ENCODE results near the gene SOS1.

The SOS1 gene

GRCh38 chr2:39007875-39008504 is 112.9 kb downstream of the SOS1 start:
- TF ChIP-seq CTCF (conservative IDR thresholded peaks at IDR 0.05; ENCODE audit: low read depth, low read length) = no peak
- H3K4me2 ChIP-seq = no peak overlapping the region
- peaks cover 15% of the 10 kb centered on the region for H3K4me1 ChIP-seq (ENCODE audit: low read depth, poor library complexity, severe bottlenecking)
- H3K79me2 ChIP-seq (ENCODE audit: insufficient read depth, low read depth) = no peaks in the 10 kb centered on the region
- H4K20me1 ChIP-seq (ENCODE audit: insufficient read depth) = no peaks in the 10 kb centered on the region
- no peak overlapping the region for H3K4me3 ChIP-seq (IDR thresholded peaks at IDR 0.05; ENCODE audit: insufficient read depth, low read depth, low read length)
- H3K27me3 ChIP-seq (ENCODE audit: insufficient read depth, low read depth) = no peaks in the 10 kb centered on the region
- peaks cover 4% of the 10 kb centered on the region; the same call in 1 of the 2 replicates for H3K36me3 ChIP-seq (ENCODE audit: insufficient read depth)
- no peak overlapping the region for H3K27ac ChIP-seq
- H3K9ac ChIP-seq = no peak overlapping the region
- no peak overlapping the region for H2AFZ ChIP-seq (ENCODE audit: low read depth)

DNA sequence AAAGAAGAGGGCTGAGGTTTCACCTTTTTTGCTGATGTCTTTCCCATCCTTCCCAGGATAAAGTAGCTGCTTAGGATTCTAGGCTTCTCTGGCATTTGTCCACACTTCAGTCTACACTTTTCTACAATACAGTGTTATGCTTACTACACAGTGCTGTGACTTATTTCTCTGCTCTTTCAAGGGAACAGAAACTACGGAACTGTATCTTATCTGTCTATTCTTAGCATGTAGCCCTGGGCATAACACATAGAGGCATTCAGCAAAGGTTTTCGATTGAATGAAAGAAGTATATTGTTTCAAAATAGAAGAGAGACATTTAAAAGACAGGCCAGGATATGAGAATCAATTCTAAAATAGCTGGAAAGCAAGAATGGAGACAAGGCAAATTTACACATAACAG is 120.3 kb downstream of the SOS1 start:
- Histone ChIP-seq H3K27ac (no peak overlapping the region), H3K79me2 (ENCODE audit: insufficient read depth, low read depth) (no peaks in the 10 kb centered on the region), H3K27me3 (ENCODE audit: insufficient read depth, low read depth) (no peaks in the 10 kb centered on the region), H3K4me1 (ENCODE audit: low read depth, poor library complexity, severe bottlenecking) (peaks cover 1% of the 10 kb centered on the region), H3K9ac (no peak overlapping the region), H2AFZ (ENCODE audit: low read depth) (no peak overlapping the region), H4K20me1 (ENCODE audit: insufficient read depth) (no peaks in the 10 kb centered on the region), H3K4me2 (no peak overlapping the region), H3K4me3 (IDR thresholded peaks at IDR 0.05; ENCODE audit: insufficient read depth, low read depth, low read length) (no peak overlapping the region), H3K36me3 (ENCODE audit: insufficient read depth) (peaks cover 2% of the 10 kb centered on the region; the same call in 1 of the 2 replicates)
- TF ChIP-seq CTCF (conservative IDR thresholded peaks at IDR 0.05; ENCODE audit: low read depth, low read length) = no peak

DNA sequence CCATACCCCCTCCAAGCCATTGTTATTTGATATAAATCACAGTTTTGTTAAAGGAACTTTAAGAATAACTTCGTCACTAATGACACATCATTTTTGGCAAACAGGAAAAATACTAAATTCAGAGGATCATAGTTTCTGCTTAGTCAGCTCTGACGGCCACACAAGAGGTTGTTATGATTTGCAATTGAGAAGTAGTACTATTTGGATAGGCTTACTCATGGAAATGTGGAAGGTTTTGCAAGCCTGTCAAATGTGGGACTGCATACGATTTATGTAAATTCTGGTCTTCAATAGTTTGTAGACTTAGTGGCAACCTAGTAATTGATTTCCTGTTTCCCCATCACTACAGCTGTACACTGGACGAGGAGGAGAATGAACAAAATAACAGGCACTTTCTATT is 123.1 kb downstream of the SOS1 start:
- H3K4me2 ChIP-seq = no peak overlapping the region
- H4K20me1 ChIP-seq (ENCODE audit: insufficient read depth) = no peaks in the 10 kb centered on the region
- H3K9ac ChIP-seq = no peak overlapping the region
- no peak overlapping the region for H3K4me3 ChIP-seq (IDR thresholded peaks at IDR 0.05; ENCODE audit: insufficient read depth, low read depth, low read length)
- no peaks in the 10 kb centered on the region for H3K27me3 ChIP-seq (ENCODE audit: insufficient read depth, low read depth)
- TF ChIP-seq CTCF (conservative IDR thresholded peaks at IDR 0.05; ENCODE audit: low read depth, low read length) = no peak
- H3K4me1 ChIP-seq (ENCODE audit: low read depth, poor library complexity, severe bottlenecking) = peaks cover 14% of the 10 kb centered on the region
- H2AFZ ChIP-seq (ENCODE audit: low read depth) = no peak overlapping the region
- no peaks in the 10 kb centered on the region for H3K79me2 ChIP-seq (ENCODE audit: insufficient read depth, low read depth)
- H3K27ac ChIP-seq = no peak overlapping the region
- no peaks in the 10 kb centered on the region; the same call in 1 of the 2 replicates for H3K36me3 ChIP-seq (ENCODE audit: insufficient read depth)

- H3K79me2 ChIP-seq (ENCODE audit: insufficient read depth, low read depth) = no peaks in the 10 kb centered on the region
- no peak overlapping the region for H3K4me3 ChIP-seq (IDR thresholded peaks at IDR 0.05; ENCODE audit: insufficient read depth, low read depth, low read length)
- H3K4me1 ChIP-seq (ENCODE audit: low read depth, poor library complexity, severe bottlenecking) = peaks cover 17% of the 10 kb centered on the region
- no peak overlapping the region for H3K27ac ChIP-seq
- H2AFZ ChIP-seq (ENCODE audit: low read depth) = no peak overlapping the region
- H3K36me3 ChIP-seq (ENCODE audit: insufficient read depth) = peaks cover 7% of the 10 kb centered on the region; the same call in 1 of the 2 replicates
- H3K4me2 ChIP-seq = no peak overlapping the region
- no peak for TF ChIP-seq CTCF (conservative IDR thresholded peaks at IDR 0.05; ENCODE audit: low read depth, low read length)
- H3K27me3 ChIP-seq (ENCODE audit: insufficient read depth, low read depth) = no peaks in the 10 kb centered on the region
- no peaks in the 10 kb centered on the region for H4K20me1 ChIP-seq (ENCODE audit: insufficient read depth)
- H3K9ac ChIP-seq = no peak overlapping the region
Observed at GRCh38 chr2:38991899-38992298, 129.0 kb downstream of the SOS1 start.

Measured in KMS-11 (cell line).